Fibroblast of pulmonary artery (primary cell): ENCODE data around the gene SERTAD4.

Experiments used
- DNase-seq: peaks from one replicate; pipeline ENCODE4 v3.0.0-alpha.2; 2010; ENCODE audit warnings: low read depth
- H3K4me3 ChIP-seq: replicated peaks from 2 replicates; pipeline ENCODE4 v1.5.1; 2011; ENCODE audit warnings: low read depth, mild to moderate bottlenecking, control low read depth, low read length, moderate library complexity
- TF ChIP-seq, protein P1 (sequence below): IDR thresholded peaks from 2 replicates; pipeline ENCODE4 v1.5.1; 2011; ENCODE audit warnings: mild to moderate bottlenecking, control low read depth, low read length, inconsistent platforms; ENCODE audit errors: missing control alignments

The SERTAD4 gene

GRCh38 chr1:210257698-210258529 is 25.3 kb downstream of the SERTAD4 start:
- no peak for DNase-seq
- H3K4me3 ChIP-seq = no peak overlapping the region
- TF ChIP-seq, protein P1, sequence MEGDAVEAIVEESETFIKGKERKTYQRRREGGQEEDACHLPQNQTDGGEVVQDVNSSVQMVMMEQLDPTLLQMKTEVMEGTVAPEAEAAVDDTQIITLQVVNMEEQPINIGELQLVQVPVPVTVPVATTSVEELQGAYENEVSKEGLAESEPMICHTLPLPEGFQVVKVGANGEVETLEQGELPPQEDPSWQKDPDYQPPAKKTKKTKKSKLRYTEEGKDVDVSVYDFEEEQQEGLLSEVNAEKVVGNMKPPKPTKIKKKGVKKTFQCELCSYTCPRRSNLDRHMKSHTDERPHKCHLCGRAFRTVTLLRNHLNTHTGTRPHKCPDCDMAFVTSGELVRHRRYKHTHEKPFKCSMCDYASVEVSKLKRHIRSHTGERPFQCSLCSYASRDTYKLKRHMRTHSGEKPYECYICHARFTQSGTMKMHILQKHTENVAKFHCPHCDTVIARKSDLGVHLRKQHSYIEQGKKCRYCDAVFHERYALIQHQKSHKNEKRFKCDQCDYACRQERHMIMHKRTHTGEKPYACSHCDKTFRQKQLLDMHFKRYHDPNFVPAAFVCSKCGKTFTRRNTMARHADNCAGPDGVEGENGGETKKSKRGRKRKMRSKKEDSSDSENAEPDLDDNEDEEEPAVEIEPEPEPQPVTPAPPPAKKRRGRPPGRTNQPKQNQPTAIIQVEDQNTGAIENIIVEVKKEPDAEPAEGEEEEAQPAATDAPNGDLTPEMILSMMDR = no peak

GRCh38 chr1:210259561-210259960 is 27.0 kb downstream of the SERTAD4 start:
- TF ChIP-seq, protein P1 = no peak
- peak; percentile 64 for DNase-seq
- H3K4me3 ChIP-seq = no peak overlapping the region

- H3K4me3 ChIP-seq = no peak overlapping the region
- DNase-seq = no peak
- TF ChIP-seq, protein P1 = no peak
Observed at GRCh38 chr1:210260096-210260495, 27.5 kb downstream of the SERTAD4 start.

- H3K4me3 ChIP-seq = no peak overlapping the region
- TF ChIP-seq, protein P1 = no peak
- DNase-seq = peak; percentile 76
Observed at GRCh38 chr1:210262167-210262896, 29.7 kb downstream of the SERTAD4 start.

- H3K4me3 ChIP-seq = no peak overlapping the region
- TF ChIP-seq, protein P1 = no peak
- no peak for DNase-seq
Observed at GRCh38 chr1:210262897-210263272, 30.3 kb downstream of the SERTAD4 start.

DNA sequence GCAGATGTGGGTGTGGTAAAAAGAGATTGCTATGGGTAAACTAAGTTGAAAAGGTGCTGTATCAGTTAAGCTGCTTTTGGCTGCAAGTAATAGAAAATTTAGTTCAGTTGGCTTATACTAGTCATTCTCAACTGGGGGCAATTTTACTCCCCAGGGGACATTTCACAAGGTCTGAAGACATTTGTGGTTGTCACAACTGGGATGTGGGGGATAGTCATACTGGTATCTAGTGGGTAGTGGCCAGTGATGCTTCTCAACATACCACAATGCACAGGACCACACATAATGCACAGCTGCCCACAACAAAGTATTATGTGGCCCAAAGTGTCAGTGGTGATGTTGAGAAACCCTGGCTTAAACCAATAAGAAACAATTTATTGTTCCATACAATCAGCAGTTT is 31.4 kb downstream of the SERTAD4 start:
- TF ChIP-seq, protein P1 = no peak
- no peak overlapping the region for H3K4me3 ChIP-seq

More for the DNA sequence above, 31.4 kb downstream of the SERTAD4 start:
- DNase-seq = no peak
